NCI-H1436 (cell line): ENCODE measurements around the gene OR5P2.
"Not testable (repeated sequence)": the region's sequence is repeated elsewhere in the genome, so short reads cannot be mapped to it uniquely, and the experiment has no call there.

Experiments
- DNase-seq: peaks from one replicate; lab custom pipeline; 2025; lab: John Stamatoyannopoulos, UW

Gene OR5P2, protein sequence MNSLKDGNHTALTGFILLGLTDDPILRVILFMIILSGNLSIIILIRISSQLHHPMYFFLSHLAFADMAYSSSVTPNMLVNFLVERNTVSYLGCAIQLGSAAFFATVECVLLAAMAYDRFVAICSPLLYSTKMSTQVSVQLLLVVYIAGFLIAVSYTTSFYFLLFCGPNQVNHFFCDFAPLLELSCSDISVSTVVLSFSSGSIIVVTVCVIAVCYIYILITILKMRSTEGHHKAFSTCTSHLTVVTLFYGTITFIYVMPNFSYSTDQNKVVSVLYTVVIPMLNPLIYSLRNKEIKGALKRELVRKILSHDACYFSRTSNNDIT

GRCh38 chr11:7796842-7797241 lies at the start of gene OR5P2:
TSS of gene OR5P2 (minus strand) at chr11:7796942. CDS start at chr11:7796942, 0 bp downstream.
- DNase-seq, result no peak

- DNase-seq, result no peak
These were observed 49.3 kb upstream of the OR5P2 start for GRCh38 chr11:7846003-7846402.

- DNase-seq, result no peak
These were observed 48.2 kb upstream of the OR5P2 start for GRCh38 chr11:7844986-7845385.

DNA sequence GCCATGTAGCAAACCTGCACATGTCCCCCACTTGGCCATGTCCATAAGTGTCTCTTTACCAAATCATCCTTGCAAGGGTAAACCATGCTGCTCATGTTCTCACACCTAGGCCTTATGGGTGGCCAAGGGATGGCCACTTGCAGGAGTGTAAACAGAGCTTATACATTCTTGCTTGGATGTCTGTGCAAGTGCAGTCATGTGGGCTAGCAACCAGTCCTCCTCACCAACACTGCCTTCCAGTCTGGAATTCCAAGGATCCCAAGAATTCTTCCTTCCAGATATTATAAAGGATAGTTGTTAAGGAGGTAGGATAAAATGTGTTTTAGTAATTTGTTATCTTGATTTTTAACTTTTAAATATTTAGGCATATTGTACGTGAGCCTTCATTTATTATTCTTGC lies 47.8 kb upstream of the OR5P2 start:
- DNase-seq, result no peak

DNA sequence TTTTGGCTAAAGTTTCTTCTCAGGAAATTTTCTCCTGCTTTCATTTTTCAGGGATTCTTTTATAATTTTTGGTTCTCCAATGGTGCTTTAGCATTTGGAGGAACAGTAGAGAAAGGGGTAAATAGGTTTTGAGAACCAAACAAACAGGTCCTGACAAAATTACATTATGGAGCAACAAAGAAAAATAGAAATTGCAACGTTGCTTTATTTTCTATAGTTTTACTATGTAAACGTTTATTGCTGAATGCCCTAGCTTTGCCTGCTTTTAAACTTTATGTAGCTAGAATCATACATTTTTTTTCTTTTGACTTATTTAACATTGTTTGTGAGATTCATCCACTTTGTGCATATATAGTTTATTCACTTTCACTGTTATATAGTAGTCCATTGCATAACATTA lies 43.8 kb upstream of the OR5P2 start:
- DNase-seq, result no peak

DNA sequence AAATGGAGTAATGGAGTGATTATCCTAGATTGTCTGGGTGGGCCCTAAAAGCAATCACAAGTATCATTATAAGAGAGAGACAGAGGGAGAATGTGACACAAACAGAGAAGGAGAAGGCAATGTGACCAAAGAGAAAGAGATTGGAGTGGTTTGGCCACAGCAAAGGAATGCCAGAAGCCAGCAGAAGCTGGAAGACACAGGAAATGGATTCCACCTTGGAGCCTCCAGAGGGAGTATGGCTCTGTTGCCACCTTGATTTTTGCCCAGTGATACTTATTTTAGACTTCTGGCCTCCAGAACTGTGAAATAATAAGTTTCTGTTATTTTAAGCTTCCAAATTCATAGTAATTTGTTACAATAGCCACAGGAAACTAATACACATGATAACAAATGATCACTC lies 36.8 kb upstream of the OR5P2 start:
- no peak for DNase-seq

- DNase-seq, result no peak
These were observed 34.0 kb upstream of the OR5P2 start, which contains the start of gene OR5P3 for GRCh38 chr11:7830740-7831139. TSS of gene OR5P3 (minus strand) at chr11:7830840.

GRCh38 chr11:7826324-7826723 lies 29.6 kb upstream of the OR5P2 start:
- no peak for DNase-seq

- DNase-seq, result not testable (repeated sequence)
These were observed 23.7 kb upstream of the OR5P2 start for GRCh38 chr11:7820417-7820816.

GRCh38 chr11:7814897-7815296 lies 18.2 kb upstream of the OR5P2 start:
- DNase-seq, result not testable (repeated sequence)

- not testable (repeated sequence) for DNase-seq
These were observed 13.6 kb upstream of the OR5P2 start for GRCh38 chr11:7810301-7810700.

DNA sequence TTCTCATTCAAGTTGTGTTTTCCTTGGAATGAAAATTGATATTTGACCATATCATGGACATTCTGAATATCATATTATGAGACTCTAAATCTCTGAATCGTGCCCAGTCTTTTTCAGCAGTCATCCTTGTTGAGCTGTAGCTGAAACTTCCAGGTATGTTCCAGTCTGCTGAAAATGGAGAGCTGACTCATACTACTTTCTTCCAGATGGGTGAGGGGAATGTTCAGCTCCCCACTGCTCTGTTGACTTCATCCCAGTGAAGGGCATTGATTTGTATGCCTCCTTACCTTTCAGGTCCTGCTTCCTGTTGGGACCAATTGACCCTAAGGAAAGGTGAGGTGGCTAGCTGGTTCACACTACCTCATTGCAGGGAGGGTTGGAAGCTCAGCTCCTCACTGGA lies 3.5 kb downstream of the OR5P2 start:
- no peak for DNase-seq

GRCh38 chr11:7787239-7787638 lies 9.5 kb downstream of the OR5P2 start:
- no peak for DNase-seq

DNA sequence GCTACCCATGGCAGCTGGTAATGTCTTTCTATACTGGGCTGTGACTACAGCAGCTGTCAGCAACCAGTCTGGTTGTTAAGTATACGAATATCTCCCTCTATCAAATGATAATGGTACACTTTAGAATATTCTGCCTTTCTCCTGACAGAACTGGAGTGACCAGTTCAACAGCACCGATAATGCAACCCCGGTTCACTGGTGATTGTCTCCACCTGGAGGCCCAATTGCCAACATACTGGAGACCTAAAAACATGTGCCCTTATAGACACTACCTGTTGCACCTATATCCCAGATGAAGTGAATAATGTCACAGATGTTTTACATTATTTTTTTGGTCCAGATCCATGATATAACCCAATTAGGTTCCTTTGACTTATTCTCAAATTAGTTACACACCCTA lies 21.1 kb downstream of the OR5P2 start:
- DNase-seq, result no peak

- not testable (repeated sequence) for DNase-seq
These were observed 32.4 kb downstream of the OR5P2 start for GRCh38 chr11:7764301-7764700.

- DNase-seq, result no peak
These were observed 37.7 kb downstream of the OR5P2 start for GRCh38 chr11:7759010-7759409.

- DNase-seq, result no peak
These were observed 47.3 kb downstream of the OR5P2 start for GRCh38 chr11:7749456-7749855.
